Measurements from ENCODE around the gene TOM1.

DNA sequence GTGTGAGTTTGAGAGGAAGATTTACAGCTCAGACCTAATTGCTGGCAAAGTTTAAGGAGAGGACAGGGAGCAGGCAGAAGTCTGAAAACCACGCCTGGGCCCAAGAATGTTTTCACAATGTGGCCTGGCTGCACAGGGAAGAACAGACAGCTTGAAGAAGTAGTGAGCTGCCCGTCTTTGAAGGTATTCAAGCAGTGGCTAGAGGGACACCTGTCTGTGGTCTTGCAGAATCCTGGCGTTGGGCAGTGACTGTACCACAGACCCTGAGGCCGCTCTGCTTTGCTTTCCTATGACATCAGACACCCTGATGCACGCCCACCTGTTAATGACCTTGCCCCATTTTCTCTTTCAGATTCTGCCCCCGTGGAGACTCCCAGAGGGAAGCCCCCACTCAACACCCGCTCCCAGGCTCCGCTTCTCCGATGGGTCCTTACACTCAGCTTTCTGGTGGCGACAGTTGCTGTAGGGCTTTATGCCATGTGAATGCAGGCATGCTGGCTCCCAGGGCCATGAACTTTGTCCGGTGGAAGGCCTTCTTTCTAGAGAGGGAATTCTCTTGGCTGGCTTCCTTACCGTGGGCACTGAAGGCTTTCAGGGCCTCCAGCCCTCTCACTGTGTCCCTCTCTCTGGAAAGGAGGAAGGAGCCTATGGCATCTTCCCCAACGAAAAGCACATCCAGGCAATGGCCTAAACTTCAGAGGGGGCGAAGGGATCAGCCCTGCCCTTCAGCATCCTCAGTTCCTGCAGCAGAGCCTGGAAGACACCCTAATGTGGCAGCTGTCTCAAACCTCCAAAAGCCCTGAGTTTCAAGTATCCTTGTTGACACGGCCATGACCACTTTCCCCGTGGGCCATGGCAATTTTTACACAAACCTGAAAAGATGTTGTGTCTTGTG lies 93.7 kb downstream of the TOM1 start:
- TF ChIP-seq, protein P1, sequence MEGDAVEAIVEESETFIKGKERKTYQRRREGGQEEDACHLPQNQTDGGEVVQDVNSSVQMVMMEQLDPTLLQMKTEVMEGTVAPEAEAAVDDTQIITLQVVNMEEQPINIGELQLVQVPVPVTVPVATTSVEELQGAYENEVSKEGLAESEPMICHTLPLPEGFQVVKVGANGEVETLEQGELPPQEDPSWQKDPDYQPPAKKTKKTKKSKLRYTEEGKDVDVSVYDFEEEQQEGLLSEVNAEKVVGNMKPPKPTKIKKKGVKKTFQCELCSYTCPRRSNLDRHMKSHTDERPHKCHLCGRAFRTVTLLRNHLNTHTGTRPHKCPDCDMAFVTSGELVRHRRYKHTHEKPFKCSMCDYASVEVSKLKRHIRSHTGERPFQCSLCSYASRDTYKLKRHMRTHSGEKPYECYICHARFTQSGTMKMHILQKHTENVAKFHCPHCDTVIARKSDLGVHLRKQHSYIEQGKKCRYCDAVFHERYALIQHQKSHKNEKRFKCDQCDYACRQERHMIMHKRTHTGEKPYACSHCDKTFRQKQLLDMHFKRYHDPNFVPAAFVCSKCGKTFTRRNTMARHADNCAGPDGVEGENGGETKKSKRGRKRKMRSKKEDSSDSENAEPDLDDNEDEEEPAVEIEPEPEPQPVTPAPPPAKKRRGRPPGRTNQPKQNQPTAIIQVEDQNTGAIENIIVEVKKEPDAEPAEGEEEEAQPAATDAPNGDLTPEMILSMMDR (IDR thresholded peaks at IDR 0.05), result no peak
- TF ChIP-seq POLR2A (IDR thresholded peaks at IDR 0.05), result no peak

Data from transverse colon (tissue), 3 donors.